Measurements from ENCODE around the gene USP37. TPM values are rescaled to one million over a fixed set of nuclear protein-coding genes. Genes with fewer than 3 reads are reported as not detected.

USP37 gene
- total RNA-seq, 1 experiment from 2014 or later: 23.5 TPM

- no peak overlapping the region for H2AFZ ChIP-seq (ENCODE audit: low read depth, low read length, poor library complexity, severe bottlenecking)
- BruUV-seq (replicated peaks): no TSS peak
- H3K9me2 ChIP-seq (ENCODE audit: insufficient read depth): no peaks in the 10 kb centered on the region
- no peak overlapping the region for H3K27ac ChIP-seq (ENCODE audit: low read depth, low read length)
- intact Hi-C loops (cut with micrococcal nuclease): no loop called here
- no peaks in the 10 kb centered on the region for H3K4me1 ChIP-seq (ENCODE audit: control insufficient read depth in 1 of 2, insufficient read depth in 2 of 2, low read length in 2 of 2)
- ChIA-PET POLR2A (no interaction called here), RAD21 (ENCODE audit: low non-redundant PET in 1 of 2, low total read pairs in 2 of 2, uncharacterized antibody in 2 of 2, unreplicated experiment in 2 of 2) (no interaction called here), CTCF (no interaction called here)
- H4K20me1 ChIP-seq (ENCODE audit: insufficient read depth): no peaks in the 10 kb centered on the region
- peaks cover 12 to 15% of the 10 kb centered on the region in 2 experiments for H3K36me3 ChIP-seq (ENCODE audit: control insufficient read depth in 1 of 2, insufficient read depth in 2 of 2, low read length in 2 of 2)
- H3K4me2 ChIP-seq (ENCODE audit: low read length): no peak overlapping the region
- DNase-seq (ENCODE audit: low read depth, low spot score) (no peak), ATAC-seq (no peak)
- TF ChIP-seq ZBTB33 (IDR thresholded peaks at IDR 0.05; ENCODE audit: extremely low read depth, insufficient replicate concordance, low read length) (no peak), FOSL1 (IDR thresholded peaks at IDR 0.05; ENCODE audit: low read depth) (no peak), JUND (IDR thresholded peaks at IDR 0.05) (no peak), RAD21 (IDR thresholded peaks at IDR 0.05; ENCODE audit: low read depth) (no peak), SP1 (IDR thresholded peaks at IDR 0.05; ENCODE audit: low read depth) (no peak), ZNF274 (IDR thresholded peaks at IDR 0.05; ENCODE audit: low read depth, low read length) (no peak), TCF7L2 (IDR thresholded peaks at IDR 0.05; ENCODE audit: borderline replicate concordance, extremely low read depth, insufficient read depth, insufficient read length) (no peak), CTCF (IDR thresholded peaks at IDR 0.05 in 2 of 3, conservative IDR thresholded peaks at IDR 0.05 in 1 of 3; ENCODE audit: borderline replicate concordance in 1 of 3, insufficient read depth in 1 of 3, low read depth in 2 of 3, low read length in 2 of 3) (no peak)
- H3K9me3 ChIP-seq (ENCODE audit: control insufficient read depth in 1 of 2, insufficient read depth in 1 of 2, low read depth in 1 of 2, low read length in 2 of 2): no peaks in the 10 kb centered on the region
- no peak overlapping the region for H3K4me3 ChIP-seq (replicated peaks in 1 of 2; ENCODE audit: low read depth in 1 of 2, low read length in 2 of 2)
- H3K27me3 ChIP-seq (ENCODE audit: insufficient read depth, low read length): no peaks in the 10 kb centered on the region
- H3K9ac ChIP-seq (ENCODE audit: low read length): no peak overlapping the region
- no peaks in the 10 kb centered on the region for H3K79me2 ChIP-seq (ENCODE audit: insufficient read depth, low read length)
Observed at GRCh38 chr2:218485986-218486667, 82.0 kb downstream of the USP37 start.

Data from HCT116 (cell line).